Activated CD4-positive, alpha-beta memory T cell treated with anti-CD3 and anti-CD28 coated beads, Interleukin-2, amount 10 ng/mL, durations not matched to agents 7 days and 5 days (primary cell): ENCODE measurements around the gene RFX7. TPM values are rescaled to one million over a fixed set of nuclear protein-coding genes. Genes with fewer than 3 reads are reported as not detected.
"Not testable (repeated sequence)": the region's sequence is repeated elsewhere in the genome, so short reads cannot be mapped to it uniquely, and the experiment has no call there.

Experiments
- CTCF ChIA-PET: fragments of 350-600 bp; sonication (Branson Sonifier 250); formaldehyde crosslinking; loops from one replicate; lab custom pipeline; 2021; ENCODE audit warnings: antibody characterized with exemption, inconsistent platforms; lab: Charles Lee
- POLR2A ChIA-PET: fragments of 350-600 bp; sonication (Branson Sonifier 250); formaldehyde crosslinking; loops from one replicate; lab custom pipeline; 2021; ENCODE audit warnings: antibody characterized with exemption; lab: Charles Lee
- DNase-seq: peaks from one replicate; pipeline ENCODE4 v3.0.0-alpha.2; 2020
- H3K27ac Mint-ChIP-seq: one replicate; pipeline ENCODE4 v1.8.0; 2021; ENCODE audit warnings: mild to moderate bottlenecking, mixed read lengths
- H3K27me3 Mint-ChIP-seq: one replicate; pipeline ENCODE4 v1.8.0; 2021; ENCODE audit warnings: mixed read lengths
- H3K36me3 Mint-ChIP-seq: one replicate; pipeline ENCODE4 v1.8.0; 2021; ENCODE audit warnings: low read depth, mixed read lengths
- H3K4me1 Mint-ChIP-seq: one replicate; pipeline ENCODE4 v1.8.0; 2021; ENCODE audit warnings: mixed read lengths
- H3K4me3 Mint-ChIP-seq: one replicate; pipeline ENCODE4 v1.8.0; 2021; ENCODE audit warnings: mild to moderate bottlenecking, mixed read lengths
- H3K9me3 Mint-ChIP-seq: one replicate; pipeline ENCODE4 v1.8.0; 2021; ENCODE audit warnings: mixed read lengths
- total RNA-seq, 2 experiments: library from RNA; stranded (reverse); gene quantifications; one replicate each; pipeline ENCODE4 v1.2.3, GENCODE V29; 2021

RFX7 gene
- 10 to 100 TPM; 38.4 to 41.0 TPM for total RNA-seq

DNA sequence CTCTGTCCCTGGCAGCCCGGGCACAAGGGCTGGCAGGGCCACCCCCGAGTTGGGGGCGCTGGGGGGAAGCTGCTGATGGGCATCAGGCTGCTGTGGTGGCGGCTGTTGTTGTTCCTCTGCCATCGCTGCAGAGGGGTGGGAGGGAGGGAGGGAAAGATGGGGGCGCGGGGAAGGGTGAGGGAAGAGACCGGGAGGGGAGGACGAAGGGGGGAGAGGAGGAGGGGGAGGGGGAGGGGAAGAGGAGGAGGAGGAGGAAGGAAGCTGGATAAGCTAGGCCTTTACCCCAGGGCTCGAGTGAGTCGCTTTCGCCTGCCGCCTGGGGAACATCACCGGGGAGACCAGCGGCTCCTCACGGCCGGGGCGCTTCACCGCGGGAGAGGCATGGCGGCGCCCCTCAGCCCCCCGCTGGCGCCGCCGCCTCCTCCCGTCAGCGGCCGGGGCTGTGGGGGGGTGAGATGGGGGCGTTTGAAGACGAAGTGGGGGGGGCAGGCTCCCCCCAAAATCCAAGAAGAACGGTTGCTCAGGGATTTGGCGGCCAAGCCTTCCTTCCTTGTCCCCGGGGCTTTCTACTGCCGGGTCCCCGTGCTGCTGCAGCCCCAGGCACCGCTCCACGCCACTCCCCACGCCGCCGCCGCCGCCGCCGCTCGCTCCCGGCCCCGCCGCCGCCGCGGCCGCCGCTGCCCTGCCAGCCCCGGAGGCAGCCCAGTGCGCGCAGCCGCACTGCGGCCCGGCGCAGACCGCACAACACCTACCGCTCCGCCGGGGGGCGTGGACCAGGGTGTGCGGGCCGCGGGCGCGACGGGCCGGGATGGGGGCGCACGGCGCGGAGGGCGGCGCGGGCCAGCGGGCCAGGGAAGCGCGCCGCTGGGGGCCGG is at the start of gene RFX7:
Gene RFX7 (minus strand): TSS at position 717 of the 875 bp plus-strand sequence. CDS start 594 bp downstream, at position 123.
- peak; percentile 78 for DNase-seq
- Mint-ChIP-seq H3K9me3 (no peaks in the 10 kb centered on the region), H3K4me1 (peaks cover 45% of the 10 kb centered on the region), H3K27me3 (no peaks in the 10 kb centered on the region), H3K4me3 (peak within 1 kb of the TSS; percentile 99), H3K36me3 (peaks cover 18% of the 10 kb centered on the region), H3K27ac (peak within 1 kb of the TSS; percentile 94)
- CTCF ChIA-PET: interaction anchor here (0.7 to 1.3 kb wide), 3 partner anchors 76 to 249 kb away, joined by 3 read pairs; no protein-coding TSS in a partner anchor
- POLR2A ChIA-PET: no interaction called here

DNA sequence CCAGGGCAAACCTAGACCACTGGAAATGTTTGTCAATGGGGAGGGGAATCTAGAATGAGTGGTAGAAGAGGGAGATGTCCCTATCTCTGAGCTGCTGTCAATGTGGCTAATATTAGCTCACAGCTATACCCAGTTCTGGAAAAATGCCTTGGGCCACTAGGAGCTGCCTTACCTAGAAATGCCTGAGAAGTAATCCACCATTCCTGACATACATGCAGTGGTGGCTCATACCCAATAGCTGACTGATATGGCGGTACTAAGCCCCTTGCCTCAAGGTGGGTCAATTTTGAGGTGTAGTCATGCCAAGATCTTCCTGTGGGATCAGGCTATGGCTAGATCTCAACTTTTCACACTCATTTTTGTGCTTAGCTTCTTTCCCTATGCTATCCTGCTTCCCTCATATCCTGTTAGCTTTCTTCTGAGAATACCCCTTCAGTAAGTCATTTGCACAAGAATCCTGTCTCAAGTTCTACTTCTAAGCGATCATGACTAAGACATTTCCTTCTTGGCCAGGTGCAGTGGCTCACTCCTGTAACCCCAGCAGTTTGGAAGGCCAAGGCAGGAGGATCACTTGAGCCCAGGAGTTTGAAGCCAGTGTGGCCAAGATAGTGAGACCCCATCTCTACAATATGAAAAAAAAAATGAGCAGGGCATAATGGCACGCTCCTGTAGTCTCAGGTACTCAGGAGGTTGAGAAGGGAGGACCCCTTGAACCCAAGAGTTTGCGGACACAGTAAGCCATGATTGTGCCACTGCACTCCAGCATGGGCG is 49.1 kb upstream of the RFX7 start:
- POLR2A ChIA-PET: no interaction called here
- Mint-ChIP-seq H3K4me3 (no peak overlapping the region), H3K36me3 (no peaks in the 10 kb centered on the region), H3K9me3 (peaks cover 2% of the 10 kb centered on the region), H3K4me1 (no peaks in the 10 kb centered on the region), H3K27me3 (peaks cover 2% of the 10 kb centered on the region), H3K27ac (no peak overlapping the region)
- CTCF ChIA-PET: no interaction called here
- no peak for DNase-seq

DNA sequence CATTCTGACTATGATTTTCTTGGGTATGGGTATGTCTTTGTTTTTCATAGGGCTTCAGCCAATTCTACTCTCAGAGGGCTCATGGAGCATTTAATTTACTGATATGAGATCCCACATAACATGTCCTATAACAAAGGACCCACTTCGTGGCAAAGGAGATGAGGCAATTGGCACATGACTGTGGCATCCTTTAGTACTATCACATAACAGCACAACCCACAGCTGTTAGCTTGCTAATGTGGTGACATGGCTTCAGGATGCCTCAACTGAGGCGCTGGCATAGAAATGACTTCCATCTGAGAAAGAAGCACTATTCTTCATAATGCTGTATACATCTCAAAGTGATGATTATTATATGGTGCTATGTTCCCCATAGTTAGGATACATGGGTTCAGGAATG is 48.1 kb upstream of the RFX7 start:
- Mint-ChIP-seq H3K4me1 (no peaks in the 10 kb centered on the region), H3K9me3 (peaks cover 2% of the 10 kb centered on the region), H3K4me3 (no peak overlapping the region), H3K27me3 (peaks cover 1% of the 10 kb centered on the region), H3K27ac (no peak overlapping the region), H3K36me3 (no peaks in the 10 kb centered on the region)
- ChIA-PET POLR2A (no interaction called here), CTCF (no interaction called here)
- DNase-seq: no peak

DNA sequence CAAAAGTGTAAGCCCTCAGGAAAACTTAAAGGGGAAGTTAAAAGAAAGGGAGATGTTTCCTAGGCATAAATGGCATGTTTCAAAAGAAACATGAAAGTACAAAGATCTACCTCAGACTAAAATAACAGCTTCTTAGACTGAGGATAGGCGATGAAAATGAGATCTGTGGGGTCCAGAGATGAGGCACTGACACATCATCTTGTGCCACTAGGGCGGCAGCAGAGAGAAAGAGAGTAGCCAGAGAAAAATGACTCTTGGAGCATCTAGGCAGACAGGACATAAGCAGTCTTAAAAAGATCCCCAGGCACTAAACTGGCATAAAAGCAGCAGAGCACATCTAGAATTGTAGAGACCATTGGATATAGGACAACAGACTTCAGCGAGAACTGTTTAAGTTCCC is 42.5 kb upstream of the RFX7 start:
- H3K27ac Mint-ChIP-seq: no peak overlapping the region
- H3K9me3 Mint-ChIP-seq: peaks cover 2% of the 10 kb centered on the region
- POLR2A ChIA-PET: no interaction called here
- H3K36me3 Mint-ChIP-seq: no peaks in the 10 kb centered on the region
- DNase-seq: no peak
- CTCF ChIA-PET: no interaction called here
- H3K4me3 Mint-ChIP-seq: no peak overlapping the region
- no peaks in the 10 kb centered on the region for H3K4me1 Mint-ChIP-seq
- H3K27me3 Mint-ChIP-seq: peaks cover 2% of the 10 kb centered on the region

DNA sequence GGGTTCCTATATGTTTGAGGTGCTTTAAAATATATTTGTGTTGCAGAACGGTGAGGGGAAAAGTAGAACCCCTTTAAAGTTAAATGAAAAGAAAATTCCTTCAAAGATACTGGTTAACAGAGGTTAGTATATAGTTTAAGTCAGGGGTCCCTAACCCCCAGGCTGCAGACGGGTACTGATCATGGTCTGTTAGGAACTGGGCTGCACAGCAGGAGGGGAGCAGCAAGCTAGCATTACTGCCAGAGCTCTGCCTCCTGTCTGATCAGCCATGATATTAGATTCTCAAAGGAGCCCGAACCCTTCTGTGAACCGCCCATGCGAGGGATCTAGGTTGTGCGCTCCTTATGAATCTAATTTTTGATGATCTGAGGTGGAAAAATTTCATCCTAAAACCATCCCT is 37.5 kb upstream of the RFX7 start:
- CTCF ChIA-PET: no interaction called here
- POLR2A ChIA-PET: no interaction called here
- DNase-seq: no peak
- no peak overlapping the region for H3K27ac Mint-ChIP-seq
- H3K4me1 Mint-ChIP-seq: no peaks in the 10 kb centered on the region
- peaks cover 2% of the 10 kb centered on the region for H3K27me3 Mint-ChIP-seq
- no peaks in the 10 kb centered on the region for H3K36me3 Mint-ChIP-seq
- H3K4me3 Mint-ChIP-seq: no peak overlapping the region
- H3K9me3 Mint-ChIP-seq: peaks cover 5% of the 10 kb centered on the region

DNA sequence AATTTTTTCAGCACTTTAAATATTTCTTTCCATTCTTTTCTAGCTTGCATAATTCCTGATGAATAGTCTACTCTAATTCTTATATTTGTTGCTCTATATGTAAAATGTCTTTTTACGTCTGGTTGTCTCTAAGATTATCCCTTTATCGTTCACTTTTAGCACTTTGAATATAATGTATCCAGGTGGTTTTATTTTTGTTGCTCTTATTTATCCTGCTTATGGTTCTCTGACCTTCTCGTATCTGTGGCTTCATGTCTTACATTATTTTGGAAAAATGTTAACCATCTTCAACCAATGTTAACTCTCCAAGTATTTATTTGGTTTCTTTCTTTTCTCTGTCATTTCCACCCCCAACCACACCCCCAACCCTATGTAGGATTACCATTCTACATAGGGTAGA is 30.0 kb upstream of the RFX7 start:
- peaks cover 5% of the 10 kb centered on the region for H3K9me3 Mint-ChIP-seq
- CTCF ChIA-PET: no interaction called here
- H3K36me3 Mint-ChIP-seq: no peaks in the 10 kb centered on the region
- no peak overlapping the region for H3K4me3 Mint-ChIP-seq
- no peak for DNase-seq
- no peak overlapping the region for H3K27ac Mint-ChIP-seq
- POLR2A ChIA-PET: no interaction called here
- H3K4me1 Mint-ChIP-seq: no peaks in the 10 kb centered on the region
- H3K27me3 Mint-ChIP-seq: peaks cover 2% of the 10 kb centered on the region

DNA sequence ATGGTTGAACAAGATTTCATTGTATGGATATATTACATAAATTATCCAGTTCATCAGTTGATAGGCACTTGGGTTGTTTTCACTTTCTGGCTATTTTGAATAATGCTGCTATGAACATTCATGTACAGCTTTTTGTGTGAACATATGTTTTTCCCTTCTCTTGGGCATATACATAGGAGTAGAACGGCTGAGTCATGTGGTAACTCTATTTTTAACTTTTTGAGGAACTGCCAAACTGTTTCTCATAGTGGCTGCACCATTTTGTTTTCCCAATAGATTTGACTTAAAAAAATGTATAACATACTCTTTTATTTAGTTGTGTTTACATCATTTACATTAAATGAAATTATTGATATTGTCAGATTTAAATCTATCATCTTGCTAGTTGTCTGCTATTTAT is 28.8 kb upstream of the RFX7 start:
- no peaks in the 10 kb centered on the region for H3K36me3 Mint-ChIP-seq
- peaks cover 1% of the 10 kb centered on the region for H3K9me3 Mint-ChIP-seq
- H3K4me1 Mint-ChIP-seq: no peaks in the 10 kb centered on the region
- H3K4me3 Mint-ChIP-seq: no peak overlapping the region
- H3K27me3 Mint-ChIP-seq: peaks cover 2% of the 10 kb centered on the region
- POLR2A ChIA-PET: no interaction called here
- CTCF ChIA-PET: no interaction called here
- no peak for DNase-seq
- no peak overlapping the region for H3K27ac Mint-ChIP-seq

DNA sequence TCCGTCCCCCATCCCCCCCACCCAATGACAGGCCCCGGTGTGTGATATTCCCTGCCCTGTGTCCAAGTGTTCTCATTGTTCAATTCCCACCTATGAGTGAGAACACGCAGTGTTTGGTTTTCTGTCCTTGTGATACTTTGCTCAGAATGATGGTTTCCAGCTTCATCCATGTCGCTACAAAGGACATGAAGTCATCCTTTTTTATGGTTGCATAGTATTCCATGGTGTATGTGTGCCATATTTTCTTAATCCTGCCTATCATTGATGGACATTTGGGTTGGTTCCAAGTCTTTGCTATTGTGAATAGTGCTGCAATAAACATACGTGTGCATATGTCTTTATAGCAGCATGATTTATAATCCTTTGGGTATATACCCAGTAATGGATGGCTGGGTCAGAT is 22.8 kb upstream of the RFX7 start:
- CTCF ChIA-PET, H3K4me1 Mint-ChIP-seq: not testable (repeated sequence)

DNA sequence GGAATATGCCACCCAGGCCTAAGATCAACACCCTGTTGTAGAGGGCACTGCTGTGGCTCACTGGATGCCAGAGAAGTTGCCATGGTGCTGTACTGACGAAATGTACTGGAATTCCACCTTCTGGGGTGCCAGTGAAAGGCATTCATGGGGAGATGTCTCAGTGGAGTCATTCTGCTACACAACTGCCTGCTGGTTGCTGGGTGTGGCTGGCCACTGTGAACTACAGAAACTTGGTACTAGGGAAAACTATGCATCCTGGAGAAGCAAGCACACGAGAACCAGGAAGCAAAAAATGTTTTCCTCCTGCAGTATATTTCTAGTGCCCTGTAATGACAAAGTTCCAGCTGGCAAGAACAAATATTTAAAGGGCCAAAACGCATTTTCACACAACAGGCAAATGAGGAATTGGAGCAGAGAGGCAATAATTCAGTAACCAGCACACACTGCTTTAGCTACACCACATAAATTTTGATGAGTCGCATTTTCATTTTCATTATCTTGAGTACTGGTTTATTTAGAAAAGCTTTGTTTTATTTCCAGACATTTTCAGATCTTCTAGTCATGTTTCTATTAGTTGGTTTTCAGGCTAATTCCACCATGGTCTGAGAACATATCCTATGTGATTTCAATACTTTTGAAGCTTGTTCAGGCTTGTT is 18.3 kb upstream of the RFX7 start:
- H3K4me1 Mint-ChIP-seq: peaks cover 4% of the 10 kb centered on the region
- no peaks in the 10 kb centered on the region for H3K36me3 Mint-ChIP-seq
- POLR2A ChIA-PET: no interaction called here
- peaks cover 16% of the 10 kb centered on the region for H3K27me3 Mint-ChIP-seq
- no peaks in the 10 kb centered on the region for H3K9me3 Mint-ChIP-seq
- H3K27ac Mint-ChIP-seq: no peak overlapping the region
- DNase-seq: no peak
- CTCF ChIA-PET: no interaction called here
- H3K4me3 Mint-ChIP-seq: no peak overlapping the region

More for the DNA sequence above, 22.8 kb upstream of the RFX7 start:
- H3K9me3 Mint-ChIP-seq, POLR2A ChIA-PET, H3K36me3 Mint-ChIP-seq, H3K4me3 Mint-ChIP-seq, H3K27ac Mint-ChIP-seq, DNase-seq, H3K27me3 Mint-ChIP-seq: not testable (repeated sequence)

DNA sequence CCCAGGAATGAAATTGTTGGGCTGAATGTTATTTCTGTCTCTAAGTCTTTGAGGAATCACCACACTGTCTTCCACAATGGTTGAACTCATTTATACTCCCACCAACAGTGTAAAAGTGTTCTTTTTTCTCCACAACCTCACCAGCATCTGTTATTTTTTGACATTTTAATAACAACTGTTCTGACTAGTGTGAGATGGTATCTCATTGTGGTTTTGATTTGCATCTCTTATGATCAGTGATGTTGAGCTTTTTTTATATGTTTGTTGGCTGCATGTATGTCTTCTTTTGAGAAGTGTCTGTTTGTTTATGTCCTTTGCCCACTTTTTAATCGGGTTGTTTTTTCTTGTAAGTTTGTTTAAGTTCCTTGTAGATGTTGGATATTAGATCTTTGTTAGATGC is 13.6 kb upstream of the RFX7 start:
- DNase-seq, H3K27ac Mint-ChIP-seq, H3K4me3 Mint-ChIP-seq, CTCF ChIA-PET, POLR2A ChIA-PET, H3K4me1 Mint-ChIP-seq, H3K36me3 Mint-ChIP-seq, H3K9me3 Mint-ChIP-seq: not testable (repeated sequence)
- H3K27me3 Mint-ChIP-seq: peaks cover 39% of the 10 kb centered on the region

DNA sequence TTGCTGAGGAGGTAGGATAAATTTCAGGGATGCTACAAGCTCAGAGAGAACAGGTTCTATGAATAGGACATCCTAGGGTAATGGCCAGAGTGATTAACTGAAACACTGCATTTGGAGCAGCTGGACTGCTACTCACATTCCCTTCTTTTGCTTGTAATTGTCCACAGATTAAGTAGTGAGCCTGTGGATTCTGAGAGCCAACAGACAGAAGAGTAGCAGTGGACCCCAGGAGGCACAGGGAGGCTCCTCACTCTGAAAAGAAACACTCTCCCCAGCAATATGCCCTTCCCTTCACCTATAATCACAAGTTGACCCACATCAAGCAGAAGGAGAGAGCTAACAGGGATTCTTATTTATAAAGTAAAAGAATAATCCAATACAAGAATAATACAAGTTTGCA is 10.6 kb upstream of the RFX7 start:
- Mint-ChIP-seq H3K4me1 (no peaks in the 10 kb centered on the region), H3K36me3 (no peaks in the 10 kb centered on the region), H3K9me3 (no peaks in the 10 kb centered on the region), H3K27ac (no peak overlapping the region), H3K4me3 (no peak overlapping the region), H3K27me3 (peaks cover 44% of the 10 kb centered on the region)
- ChIA-PET CTCF (no interaction called here), POLR2A (no interaction called here)
- no peak for DNase-seq

DNA sequence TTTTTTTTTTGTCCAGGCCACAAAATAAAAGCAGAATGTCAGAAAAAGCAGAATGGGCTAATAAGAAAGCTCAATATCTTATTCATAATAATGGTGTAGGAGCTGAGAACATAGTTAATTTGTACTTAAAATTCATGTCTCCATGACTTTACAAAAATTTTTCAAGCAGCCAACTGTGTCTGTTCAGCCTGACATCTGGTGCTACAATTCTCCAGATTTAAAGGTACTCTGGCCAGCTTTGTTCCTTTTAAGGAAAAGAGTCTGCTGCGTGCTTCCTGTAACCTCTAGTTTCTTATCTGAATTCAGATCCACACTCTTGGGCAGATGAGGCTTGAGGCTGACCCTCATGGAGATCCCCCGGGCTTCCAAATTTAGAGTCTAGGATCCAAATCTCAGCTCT is 8.7 kb upstream of the RFX7 start:
- no peaks in the 10 kb centered on the region for H3K36me3 Mint-ChIP-seq
- no peaks in the 10 kb centered on the region for H3K4me1 Mint-ChIP-seq
- POLR2A ChIA-PET: no interaction called here
- no peak for DNase-seq
- H3K4me3 Mint-ChIP-seq: no peak overlapping the region
- no peak overlapping the region for H3K27ac Mint-ChIP-seq
- peaks cover 31% of the 10 kb centered on the region for H3K27me3 Mint-ChIP-seq
- CTCF ChIA-PET: no interaction called here
- H3K9me3 Mint-ChIP-seq: no peaks in the 10 kb centered on the region
